Prostate gland (tissue), 2 donors: Measurements from ENCODE around the gene PHLDA2. TPM values are rescaled to one million over a fixed set of nuclear protein-coding genes. Genes with fewer than 3 reads are reported as not detected.

Experiments
- DNase-seq: peaks from one replicate; pipeline ENCODE4 v3.0.0-alpha.2; 2019; ENCODE audit warnings: low spot score
- H3K27ac ChIP-seq, 2 donors: fragments of 200-600 bp; sonication (generic); 2 replicates each; pipeline ENCODE4 v1.5.1; 2017 to 2019
- H3K27me3 ChIP-seq: fragments of 200-600 bp; sonication (generic); replicated peaks from 2 replicates; pipeline ENCODE4 v1.5.1; 2019; ENCODE audit not compliant: insufficient read depth
- H3K36me3 ChIP-seq, 2 donors: fragments of 200-600 bp; sonication (generic); 1 replicate in 1 of 2; 2 replicates in 1 of 2; pipeline versions ENCODE4 v1.5.1 to v1.8.1; 2017 to 2019
- H3K4me1 ChIP-seq: fragments of 200-600 bp; sonication (generic); replicated peaks from 2 replicates; pipeline ENCODE4 v1.5.1; 2019
- H3K4me3 ChIP-seq, 2 donors: fragments of 200-600 bp; sonication (generic); 2 replicates each; pipeline ENCODE4 v1.5.1; 2017 to 2019
- H3K9me3 ChIP-seq: fragments of 200-600 bp; sonication (generic); 2 replicates; pipeline ENCODE4 v1.5.1; 2017
- POLR2A ChIP-seq: fragments of 450-650 bp; IDR thresholded peaks from one replicate; pipeline ENCODE4 v1.6.1; 2016; ENCODE audit warnings: antibody characterized with exemption, mild to moderate bottlenecking
- POLR2AphosphoS5 ChIP-seq: sonication (generic); formaldehyde crosslinking; IDR thresholded peaks from one replicate; pipeline ENCODE4 v1.6.1; 2017; ENCODE audit warnings: antibody characterized with exemption
- WGBS: methylation state at CpG from one replicate; pipeline ENCODE4 v1.1.5; 2018; 5-methylcytosine and 5-hydroxymethylcytosine counted together
- intact Hi-C: fragments of 100-400 bp; cut with DNase I; formaldehyde crosslinking; loops from one replicate; pipeline ENCODE4 v1.14.2; 2022
- total RNA-seq, 2 donors: library from RNA; depleted of rRNA; stranded (reverse); fragments of >200 nt; gene quantifications; one replicate each; pipeline ENCODE4 v1.1.0, GENCODE V29; 2016
- TF ChIP-seq, protein P1 (sequence below), 4 experiments: fragments of 200-600 bp in 2 of 4; fragments of 450-650 bp in 2 of 4; sonication (generic) in 2 of 4; IDR thresholded peaks; 1 replicate in 3 of 4; 2 replicates in 1 of 4; pipeline ENCODE4 v1.5.1; 2016 to 2019; ENCODE audit warnings: antibody characterized with exemption in 4 of 4, mild to moderate bottlenecking in 2 of 4, moderate library complexity in 2 of 4

Gene PHLDA2
- total RNA-seq, 2 donors from 2014 or later: 12.4 to 20.4 TPM

GRCh38 chr11:2914455-2915195 is 14.6 kb downstream of the PHLDA2 start:
- intact Hi-C loops: no loop called here
- WGBS: 56% methylated on average over 12 of the region's 18 CpGs
- TF ChIP-seq POLR2A (no peak), POLR2AphosphoS5 (no peak)
- TF ChIP-seq, protein P1, sequence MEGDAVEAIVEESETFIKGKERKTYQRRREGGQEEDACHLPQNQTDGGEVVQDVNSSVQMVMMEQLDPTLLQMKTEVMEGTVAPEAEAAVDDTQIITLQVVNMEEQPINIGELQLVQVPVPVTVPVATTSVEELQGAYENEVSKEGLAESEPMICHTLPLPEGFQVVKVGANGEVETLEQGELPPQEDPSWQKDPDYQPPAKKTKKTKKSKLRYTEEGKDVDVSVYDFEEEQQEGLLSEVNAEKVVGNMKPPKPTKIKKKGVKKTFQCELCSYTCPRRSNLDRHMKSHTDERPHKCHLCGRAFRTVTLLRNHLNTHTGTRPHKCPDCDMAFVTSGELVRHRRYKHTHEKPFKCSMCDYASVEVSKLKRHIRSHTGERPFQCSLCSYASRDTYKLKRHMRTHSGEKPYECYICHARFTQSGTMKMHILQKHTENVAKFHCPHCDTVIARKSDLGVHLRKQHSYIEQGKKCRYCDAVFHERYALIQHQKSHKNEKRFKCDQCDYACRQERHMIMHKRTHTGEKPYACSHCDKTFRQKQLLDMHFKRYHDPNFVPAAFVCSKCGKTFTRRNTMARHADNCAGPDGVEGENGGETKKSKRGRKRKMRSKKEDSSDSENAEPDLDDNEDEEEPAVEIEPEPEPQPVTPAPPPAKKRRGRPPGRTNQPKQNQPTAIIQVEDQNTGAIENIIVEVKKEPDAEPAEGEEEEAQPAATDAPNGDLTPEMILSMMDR (IDR thresholded peaks at IDR 0.05): no peak
- no peaks in the 10 kb centered on the region for H3K36me3 ChIP-seq
- peak overlapping the region; percentile 18 to 88 for H3K27ac ChIP-seq
- DNase-seq: no peak
- peaks cover 22% of the 10 kb centered on the region for H3K4me1 ChIP-seq
- no peaks in the 10 kb centered on the region for H3K27me3 ChIP-seq
- H3K4me3 ChIP-seq: no peak overlapping the region
- no peaks in the 10 kb centered on the region for H3K9me3 ChIP-seq

- no peaks in the 10 kb centered on the region for H3K9me3 ChIP-seq
- peak overlapping the region; percentile 73 to 88 for H3K27ac ChIP-seq
- DNase-seq: no peak
- H3K36me3 ChIP-seq: no peaks in the 10 kb centered on the region
- no peaks in the 10 kb centered on the region for H3K27me3 ChIP-seq
- peaks cover 22% of the 10 kb centered on the region for H3K4me1 ChIP-seq
- intact Hi-C loops: no loop called here
- no peak overlapping the region for H3K4me3 ChIP-seq
- 69% methylated on average over 6 of the region's 9 CpGs for WGBS
- TF ChIP-seq POLR2AphosphoS5 (no peak), POLR2A (no peak)
Measured at GRCh38 chr11:2913776-2914175, 15.4 kb downstream of the PHLDA2 start.

GRCh38 chr11:2913019-2913431 is 16.2 kb downstream of the PHLDA2 start:
- H3K4me3 ChIP-seq: no peak overlapping the region
- intact Hi-C loops: no loop called here
- 49% methylated on average over 13 of the region's 13 CpGs for WGBS
- peaks cover 22% of the 10 kb centered on the region for H3K4me1 ChIP-seq
- no peaks in the 10 kb centered on the region for H3K36me3 ChIP-seq
- no peak for DNase-seq
- no peaks in the 10 kb centered on the region for H3K9me3 ChIP-seq
- peak overlapping the region; percentile 73 to 88 for H3K27ac ChIP-seq
- TF ChIP-seq POLR2A (peak; percentile 9), POLR2AphosphoS5 (no peak)
- TF ChIP-seq, protein P1 (IDR thresholded peaks at IDR 0.05): no peak
- H3K27me3 ChIP-seq: no peaks in the 10 kb centered on the region

DNA sequence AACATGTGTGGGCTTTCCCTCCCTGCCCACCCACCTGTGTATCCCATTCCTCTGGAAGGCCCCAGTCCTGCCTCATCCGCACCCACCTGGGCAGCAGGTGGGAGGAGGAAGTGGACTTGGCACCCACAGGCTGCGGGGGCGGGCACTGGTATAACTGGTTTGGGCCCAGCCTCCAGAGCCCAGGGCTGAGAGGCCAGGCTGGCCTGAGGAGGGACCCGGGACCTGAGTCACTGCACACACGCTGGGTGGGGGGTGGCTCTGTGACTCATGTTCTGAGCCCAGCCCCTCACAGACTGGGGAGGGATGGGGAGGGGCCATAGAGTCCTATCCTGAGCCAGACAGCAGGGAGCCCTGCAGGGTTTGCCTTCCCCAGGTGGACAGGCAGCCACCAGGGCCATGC is 16.7 kb downstream of the PHLDA2 start:
- H3K27ac ChIP-seq: peak overlapping the region; percentile 73 to 88
- no peaks in the 10 kb centered on the region for H3K9me3 ChIP-seq
- no peaks in the 10 kb centered on the region for H3K36me3 ChIP-seq
- peak; percentile 95 for DNase-seq
- WGBS: 33% methylated on average over 5 of the region's 5 CpGs
- no peak overlapping the region for H3K4me3 ChIP-seq
- peaks cover 22% of the 10 kb centered on the region for H3K4me1 ChIP-seq
- no peak for TF ChIP-seq POLR2A
- peak; percentile 94 for TF ChIP-seq POLR2AphosphoS5
- intact Hi-C loops: no loop called here
- H3K27me3 ChIP-seq: no peaks in the 10 kb centered on the region

DNA sequence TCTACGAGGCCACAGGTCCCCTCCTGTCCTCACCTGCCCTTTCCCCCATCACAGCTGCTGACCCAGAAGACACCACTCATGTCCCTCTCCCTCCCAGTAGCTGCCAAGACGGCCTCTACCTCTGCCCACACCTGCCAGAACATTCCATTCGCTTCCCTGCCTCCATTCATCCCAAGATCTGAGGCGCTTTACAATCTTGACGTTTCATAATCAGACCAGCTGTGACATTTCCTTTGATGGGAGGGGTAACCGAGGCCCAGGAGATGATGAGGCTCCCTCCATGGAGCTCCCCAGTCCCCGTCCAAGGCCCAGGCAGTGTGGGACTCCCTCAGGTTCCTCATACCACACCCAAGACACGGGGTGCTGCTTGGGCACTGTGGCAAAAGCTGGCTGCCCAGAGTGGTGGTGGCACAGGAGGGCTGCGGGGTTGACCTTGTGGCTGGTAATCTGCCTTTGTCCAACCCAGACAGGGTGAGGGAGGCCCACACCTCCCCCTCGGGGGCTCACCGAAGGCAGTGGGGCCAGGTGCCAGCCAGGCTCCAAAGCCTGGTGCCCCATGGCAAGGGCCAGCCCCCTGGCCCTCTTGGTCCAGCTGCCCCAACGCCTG is 17.3 kb downstream of the PHLDA2 start:
- H3K9me3 ChIP-seq: no peaks in the 10 kb centered on the region
- intact Hi-C loops: no loop called here
- WGBS: 49% methylated on average over 12 of the region's 12 CpGs
- DNase-seq: no peak
- H3K27ac ChIP-seq: peak overlapping the region; percentile 73 to 88
- peak; percentile 24 for TF ChIP-seq POLR2AphosphoS5
- TF ChIP-seq, protein P1 (IDR thresholded peaks at IDR 0.05): no peak
- H3K27me3 ChIP-seq: no peaks in the 10 kb centered on the region
- H3K4me1 ChIP-seq: peaks cover 22% of the 10 kb centered on the region
- H3K36me3 ChIP-seq: no peaks in the 10 kb centered on the region
- no peak overlapping the region for H3K4me3 ChIP-seq
